ENCODE measurements around the gene TM6SF1. TPM values are rescaled to one million over a fixed set of nuclear protein-coding genes. Genes with fewer than 3 reads are reported as not detected.

TM6SF1 gene
- total and polyA plus RNA-seq, 5 donors, result 13.8 to 20.9 (median 15.7) TPM

DNA sequence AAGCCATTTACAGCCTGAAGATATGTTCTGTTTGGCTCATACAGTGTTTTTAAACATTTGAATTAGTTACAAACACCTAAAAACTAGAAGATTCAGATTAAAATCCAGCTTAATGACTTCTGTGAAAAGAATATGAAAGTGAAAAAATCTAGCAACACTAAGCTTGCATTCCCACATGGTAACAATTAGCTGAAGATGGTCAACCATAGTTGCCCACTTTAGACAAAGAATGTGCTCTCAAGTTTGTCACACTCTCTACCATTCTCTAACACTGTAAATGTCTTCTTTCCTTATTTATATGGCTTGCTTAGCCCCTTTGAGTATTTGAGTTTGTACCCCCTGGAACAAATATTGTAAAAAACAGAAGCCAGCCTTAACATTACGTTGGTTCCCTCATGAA is 67.4 kb downstream of the TM6SF1 start:
- Histone ChIP-seq H3K27me3 (ENCODE audit: control insufficient read depth, insufficient read depth) (no peaks in the 10 kb centered on the region), H3K27ac (ENCODE audit: low read length) (no peak overlapping the region), H3K4me3 (ENCODE audit: low read length) (no peak overlapping the region), H3K4me1 (ENCODE audit: control insufficient read depth, insufficient read depth, low read length) (peaks cover 1% of the 10 kb centered on the region), H3K9me3 (ENCODE audit: control insufficient read depth, low read length) (no peaks in the 10 kb centered on the region)
- WGBS, result 97% methylated on average over 1 of the region's 1 CpG
- DNase-seq, result no peak
- intact Hi-C loops (cut with DNase I), result no loop called here
- ATAC-seq, result no peak

GRCh38 chr15:83178390-83178789 is 70.9 kb downstream of the TM6SF1 start:
- ATAC-seq (no peak), DNase-seq (no peak)
- intact Hi-C loops (cut with DNase I), result no loop called here
- H3K9me3 ChIP-seq (ENCODE audit: control insufficient read depth, low read length), result no peaks in the 10 kb centered on the region
- no peak overlapping the region for H3K4me3 ChIP-seq (ENCODE audit: low read length)
- no peak overlapping the region for H3K27ac ChIP-seq (ENCODE audit: low read length)
- WGBS, result 84% methylated on average over 2 of the region's 2 CpGs
- H3K4me1 ChIP-seq (ENCODE audit: control insufficient read depth, insufficient read depth, low read length), result peaks cover 1% of the 10 kb centered on the region
- no peaks in the 10 kb centered on the region for H3K27me3 ChIP-seq (ENCODE audit: control insufficient read depth, insufficient read depth)

- no peaks in the 10 kb centered on the region for H3K27me3 ChIP-seq (ENCODE audit: control insufficient read depth, insufficient read depth)
- 90% methylated on average over 3 of the region's 3 CpGs for WGBS
- H3K4me3 ChIP-seq (ENCODE audit: low read length), result no peak overlapping the region
- DNase-seq, result no peak
- no peaks in the 10 kb centered on the region for H3K9me3 ChIP-seq (ENCODE audit: control insufficient read depth, low read length)
- no peak overlapping the region for H3K27ac ChIP-seq (ENCODE audit: low read length)
- H3K4me1 ChIP-seq (ENCODE audit: control insufficient read depth, insufficient read depth, low read length), result peaks cover 1% of the 10 kb centered on the region
- no peak for ATAC-seq
- intact Hi-C loops (cut with DNase I), result no loop called here
These were observed 71.5 kb downstream of the TM6SF1 start for GRCh38 chr15:83178869-83179325.

- Histone ChIP-seq H3K4me1 (ENCODE audit: control insufficient read depth, insufficient read depth, low read length) (no peaks in the 10 kb centered on the region), H3K27me3 (ENCODE audit: control insufficient read depth, insufficient read depth) (no peaks in the 10 kb centered on the region), H3K27ac (ENCODE audit: low read length) (no peak overlapping the region), H3K4me3 (ENCODE audit: low read length) (no peak overlapping the region), H3K9me3 (ENCODE audit: control insufficient read depth, low read length) (no peaks in the 10 kb centered on the region)
- no peak for DNase-seq
- ATAC-seq, result no peak
- intact Hi-C loops (cut with DNase I), result no loop called here
- 96% methylated on average over 3 of the region's 3 CpGs for WGBS
These were observed 78.1 kb downstream of the TM6SF1 start for GRCh38 chr15:83185561-83185960.

Small RNA genes lying within 50 kb of the gene (microRNA-seq; reads per million reads assigned to microRNA genes)
- 0 reads per million in 2 donors for gene MIR4515

Other genes starting within 250 kb of the TM6SF1 start
- 10 to 100 TPM; 15.0 to 24.4 (median 19.1) TPM for gene HOMER2, start 154.9 kb upstream of the TM6SF1 start, total RNA-seq
- 12.1 TPM for gene HOMER2, start 154.9 kb upstream of the TM6SF1 start, polyA plus RNA-seq
- gene RAMAC, start 121.4 kb upstream of the TM6SF1 start, total RNA-seq, result 10 to 100 TPM; 13.3 to 15.0 (median 13.6) TPM
- gene RAMAC, start 121.4 kb upstream of the TM6SF1 start, polyA plus RNA-seq, result 16.4 TPM
- 10 to 100 TPM; 11.0 to 16.0 (median 13.2) TPM for gene C15orf40, start 96.0 kb upstream of the TM6SF1 start, total RNA-seq
- 12.7 TPM for gene C15orf40, start 96.0 kb upstream of the TM6SF1 start, polyA plus RNA-seq
- 100 to 1,000 TPM; 113 to 134 (median 128) TPM for gene BTBD1, start 40.4 kb upstream of the TM6SF1 start, total RNA-seq
- 47.6 TPM for gene BTBD1, start 40.4 kb upstream of the TM6SF1 start, polyA plus RNA-seq
- gene HDGFL3, start 100.2 kb downstream of the TM6SF1 start, total RNA-seq, result 10 to 100 TPM; 34.1 to 45.2 (median 36.4) TPM
- 17.0 TPM for gene HDGFL3, start 100.2 kb downstream of the TM6SF1 start, polyA plus RNA-seq
- 1 to 10 TPM in 3 of 4 donors, under 1 TPM in 1; 0.79 to 2.3 (median 1.8) TPM for gene BNC1, start 177.0 kb downstream of the TM6SF1 start, total RNA-seq
- gene BNC1, start 177.0 kb downstream of the TM6SF1 start, polyA plus RNA-seq, result 0.34 TPM

All from right cardiac atrium (tissue), 5 donors.